PC-9 (cell line): ENCODE data around the gene CADPS2. TPM values are rescaled to one million over a fixed set of nuclear protein-coding genes. Genes with fewer than 3 reads are reported as not detected.

Experiments
- BruUV-seq: library from RNA; stranded (reverse); fragments of 400-500 nt; replicated peaks from 2 replicates; lab custom pipeline; 2021; lab: Mats Ljungman, UMichigan
- CTCF ChIA-PET: fragments of 300-600 bp; sonication (Branson Sonifier 250); formaldehyde crosslinking; loops from one replicate; lab custom pipeline; 2022; ENCODE audit warnings: antibody characterized with exemption; lab: Charles Lee
- POLR2A ChIA-PET: fragments of 300-600 bp; sonication (Branson Sonifier 250); formaldehyde crosslinking; loops from one replicate; lab custom pipeline; 2022; ENCODE audit warnings: antibody characterized with exemption; ENCODE audit not compliant: unreplicated experiment; lab: Charles Lee
- DNase-seq, 2 experiments: peaks; one replicate each; pipeline versions ENCODE4 v3.0.0 to v3.0.0-alpha.2; 2015 to 2022; ENCODE audit warnings: mixed read lengths in 1 of 2
- H2AFZ ChIP-seq: fragments of 200-600 bp; sonication (generic); 2 replicates; pipeline ENCODE4 v1.8.1; 2017; ENCODE audit warnings: antibody characterized with exemption
- H3F3A ChIP-seq: fragments of 200-600 bp; sonication (generic); 2 replicates; pipeline ENCODE4 v1.8.1; 2017; ENCODE audit warnings: antibody characterized with exemption, mild to moderate bottlenecking, low read depth; ENCODE audit not compliant: insufficient read depth
- H3K27ac ChIP-seq: fragments of 200-600 bp; sonication (generic); 2 replicates; pipeline ENCODE4 v1.6.1; 2016; ENCODE audit warnings: mixed run types
- H3K27me3 ChIP-seq: fragments of 200-600 bp; sonication (generic); 2 replicates; pipeline ENCODE4 v1.6.1; 2016; ENCODE audit warnings: low read depth, mixed run types; ENCODE audit not compliant: insufficient read depth
- H3K36me3 ChIP-seq: fragments of 200-600 bp; sonication (generic); 2 replicates; pipeline ENCODE4 v1.6.1; 2016; ENCODE audit warnings: low read depth, mixed run types
- H3K4me1 ChIP-seq: fragments of 200-600 bp; sonication (generic); replicated peaks from 2 replicates; pipeline ENCODE4 v1.6.1; 2016; ENCODE audit warnings: mixed run types; ENCODE audit not compliant: insufficient read depth
- H3K4me2 ChIP-seq: fragments of 200-600 bp; sonication (generic); 2 replicates; pipeline ENCODE4 v1.6.1; 2017; ENCODE audit warnings: mixed run types
- H3K4me3 ChIP-seq: fragments of 200-600 bp; sonication (generic); 2 replicates; pipeline ENCODE4 v1.6.1; 2016; ENCODE audit warnings: mixed run types
- H3K79me2 ChIP-seq: fragments of 200-600 bp; sonication (generic); 2 replicates; pipeline ENCODE4 v1.6.1; 2017; ENCODE audit warnings: low read depth, mixed run types
- H3K9me2 ChIP-seq: fragments of 200-600 bp; sonication (generic); 2 replicates; pipeline ENCODE4 v1.8.1; 2017; ENCODE audit warnings: mild to moderate bottlenecking; ENCODE audit not compliant: insufficient read depth
- H3K9me3 ChIP-seq: fragments of 200-600 bp; sonication (generic); 2 replicates; pipeline ENCODE4 v1.8.1; 2016; ENCODE audit warnings: low read depth; ENCODE audit not compliant: insufficient read depth
- H4K20me1 ChIP-seq: fragments of 200-600 bp; sonication (generic); 2 replicates; pipeline ENCODE4 v1.8.1; 2017; ENCODE audit not compliant: insufficient read depth
- CTCF ChIP-seq: fragments of 200-600 bp; sonication (generic); conservative IDR thresholded peaks from 2 replicates; pipeline ENCODE4 v1.6.1; 2017; ENCODE audit warnings: mixed run types, antibody characterized with exemption, mild to moderate bottlenecking, moderate library complexity
- EZH2 ChIP-seq: fragments of 200-600 bp; sonication (generic); IDR thresholded peaks from 2 replicates; pipeline ENCODE4 v1.8.0; 2017; ENCODE audit warnings: antibody characterized with exemption, low read depth
- intact Hi-C: fragments of 100-400 bp; cut with micrococcal nuclease; formaldehyde crosslinking; loops from one replicate; pipeline ENCODE4 v1.10.0; 2022; ENCODE audit not compliant: unreplicated experiment
- total RNA-seq: library from RNA; stranded (reverse); gene quantifications from 2 replicates; pipeline ENCODE4 v1.2.3, GENCODE V29; 2021

CADPS2 gene
- total RNA-seq, 1 experiment from 2014 or later: 11.9 TPM

- Histone ChIP-seq H3K9me2 (no peaks in the 10 kb centered on the region), H3K36me3 (no peaks in the 10 kb centered on the region), H3K27ac (no peak overlapping the region), H3K9me3 (no peaks in the 10 kb centered on the region), H3F3A (no peaks in the 10 kb centered on the region), H3K79me2 (no peaks in the 10 kb centered on the region), H2AFZ (no peak overlapping the region), H3K4me1 (no peaks in the 10 kb centered on the region), H3K27me3 (no peaks in the 10 kb centered on the region), H4K20me1 (no peaks in the 10 kb centered on the region), H3K4me2 (no peak overlapping the region), H3K4me3 (no peak overlapping the region)
- ChIA-PET CTCF (no interaction called here), POLR2A (no interaction called here)
- DNase-seq: no peak
- TF ChIP-seq CTCF (no peak), EZH2 (no peak)
- no TSS peak for BruUV-seq
- intact Hi-C loops: no loop called here
These were observed 257.4 kb downstream of the CADPS2 start for GRCh38 chr7:122628651-122629411.

GRCh38 chr7:122626785-122627184, 259.5 kb downstream of the CADPS2 start:
- intact Hi-C loops: no loop called here
- ChIA-PET POLR2A (interaction anchor here (0.6 kb wide), 1 partner anchor 1053 kb away, joined by 11 read pairs; no protein-coding TSS in a partner anchor), CTCF (no interaction called here)

GRCh38 chr7:122622682-122623081, 263.6 kb downstream of the CADPS2 start:
- ChIA-PET CTCF (no interaction called here), POLR2A (no interaction called here)
- Histone ChIP-seq H4K20me1 (no peaks in the 10 kb centered on the region), H3F3A (no peaks in the 10 kb centered on the region), H3K9me2 (no peaks in the 10 kb centered on the region), H3K27me3 (no peaks in the 10 kb centered on the region), H3K4me1 (no peaks in the 10 kb centered on the region), H3K79me2 (no peaks in the 10 kb centered on the region), H3K9me3 (no peaks in the 10 kb centered on the region), H2AFZ (no peak overlapping the region), H3K4me3 (no peak overlapping the region), H3K4me2 (no peak overlapping the region), H3K36me3 (no peaks in the 10 kb centered on the region), H3K27ac (no peak overlapping the region)
- BruUV-seq: no TSS peak
- intact Hi-C loops: no loop called here
- no peak for TF ChIP-seq EZH2
- TF ChIP-seq CTCF: no peak
- DNase-seq: no peak

More at GRCh38 chr7:122626785-122627184, 259.5 kb downstream of the CADPS2 start:
- Histone ChIP-seq H3K9me2 (no peaks in the 10 kb centered on the region), H3K36me3 (no peaks in the 10 kb centered on the region), H3K4me3 (no peak overlapping the region), H3K4me2 (no peak overlapping the region), H3K9me3 (no peaks in the 10 kb centered on the region), H3K27me3 (no peaks in the 10 kb centered on the region), H3K27ac (no peak overlapping the region), H2AFZ (no peak overlapping the region), H4K20me1 (no peaks in the 10 kb centered on the region), H3K4me1 (no peaks in the 10 kb centered on the region), H3K79me2 (no peaks in the 10 kb centered on the region), H3F3A (no peaks in the 10 kb centered on the region)
- BruUV-seq: no TSS peak
- no peak for TF ChIP-seq EZH2
- TF ChIP-seq CTCF: no peak
- no peak for DNase-seq
